ENCODE results near the gene MLLT1.

GRCh38 chr19:6211632-6212402, 68.0 kb downstream of the MLLT1 start:
- no peak for TF ChIP-seq CTCF (IDR thresholded peaks at IDR 0.05)
- no peak for TF ChIP-seq EZH2 (IDR thresholded peaks at IDR 0.05; ENCODE audit: borderline replicate concordance, insufficient read depth, low read depth, low read length, poor library complexity, severe bottlenecking)

All from B cell (primary cell).